DND-41 (cell line): Measurements from ENCODE around the gene PRPSAP2.

Experiments
- EZH2 ChIP-seq: IDR thresholded peaks from 3 replicates; pipeline ENCODE4 v1.6.1; 2012; ENCODE audit warnings: borderline replicate concordance, low read depth, mild to moderate bottlenecking, moderate library complexity, low read length, inconsistent platforms; ENCODE audit not compliant: severe bottlenecking
- TF ChIP-seq, protein P1 (sequence below): IDR thresholded peaks from 2 replicates; pipeline ENCODE4 v1.5.1; 2012; ENCODE audit warnings: borderline replicate concordance, low read length, moderate library complexity, mild to moderate bottlenecking; ENCODE audit not compliant: poor library complexity, severe bottlenecking; ENCODE audit errors: extremely low read depth

DNA sequence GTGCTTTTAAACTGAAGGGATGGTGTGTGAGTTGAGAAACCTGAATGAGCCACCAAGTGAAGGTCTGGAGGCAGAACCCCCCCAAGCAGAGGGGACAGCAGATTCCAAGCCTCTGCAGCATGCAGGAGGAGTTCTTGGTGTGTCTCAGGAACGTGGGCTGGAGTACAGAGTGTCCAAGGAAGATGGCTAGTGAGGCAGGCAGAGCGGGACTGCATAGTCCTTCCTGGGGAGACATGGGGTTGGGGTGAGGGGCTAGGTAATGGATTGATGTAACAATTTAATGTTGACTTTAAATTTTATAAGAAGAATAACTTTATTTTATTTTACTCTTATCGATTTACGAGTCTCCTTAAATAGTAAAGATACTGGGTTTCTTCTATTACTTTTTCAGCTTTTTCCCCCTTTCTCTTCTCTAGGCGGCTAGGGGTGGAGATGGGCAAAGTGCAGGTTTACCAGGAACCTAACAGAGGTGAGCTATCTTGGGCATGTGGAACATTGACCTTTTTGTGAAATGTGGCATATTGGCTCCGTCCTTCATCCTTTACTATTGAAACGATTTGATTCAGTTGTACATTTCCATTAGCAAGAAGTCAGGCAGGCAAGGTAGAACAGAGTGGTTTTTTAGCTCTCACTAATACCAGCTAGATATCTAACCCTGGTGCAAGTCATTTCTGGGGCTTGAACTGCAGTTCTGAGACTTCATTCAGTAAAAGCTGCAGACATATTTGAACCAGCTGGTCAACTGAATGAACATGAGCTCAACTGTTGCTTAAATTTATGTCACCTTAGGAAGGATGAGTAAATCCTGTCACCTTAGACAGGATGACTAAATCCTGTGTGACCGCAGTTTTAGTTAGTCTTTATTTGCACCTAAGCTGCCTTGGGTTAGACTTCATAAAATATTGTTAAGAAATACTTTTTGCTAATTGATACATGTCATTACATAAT is 9.2 kb downstream of the PRPSAP2 start:
- TF ChIP-seq, protein P1, sequence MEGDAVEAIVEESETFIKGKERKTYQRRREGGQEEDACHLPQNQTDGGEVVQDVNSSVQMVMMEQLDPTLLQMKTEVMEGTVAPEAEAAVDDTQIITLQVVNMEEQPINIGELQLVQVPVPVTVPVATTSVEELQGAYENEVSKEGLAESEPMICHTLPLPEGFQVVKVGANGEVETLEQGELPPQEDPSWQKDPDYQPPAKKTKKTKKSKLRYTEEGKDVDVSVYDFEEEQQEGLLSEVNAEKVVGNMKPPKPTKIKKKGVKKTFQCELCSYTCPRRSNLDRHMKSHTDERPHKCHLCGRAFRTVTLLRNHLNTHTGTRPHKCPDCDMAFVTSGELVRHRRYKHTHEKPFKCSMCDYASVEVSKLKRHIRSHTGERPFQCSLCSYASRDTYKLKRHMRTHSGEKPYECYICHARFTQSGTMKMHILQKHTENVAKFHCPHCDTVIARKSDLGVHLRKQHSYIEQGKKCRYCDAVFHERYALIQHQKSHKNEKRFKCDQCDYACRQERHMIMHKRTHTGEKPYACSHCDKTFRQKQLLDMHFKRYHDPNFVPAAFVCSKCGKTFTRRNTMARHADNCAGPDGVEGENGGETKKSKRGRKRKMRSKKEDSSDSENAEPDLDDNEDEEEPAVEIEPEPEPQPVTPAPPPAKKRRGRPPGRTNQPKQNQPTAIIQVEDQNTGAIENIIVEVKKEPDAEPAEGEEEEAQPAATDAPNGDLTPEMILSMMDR, result no peak
- no peak for TF ChIP-seq EZH2
